ENCODE measurements around the gene TP53INP2.

Gene TP53INP2

DNA sequence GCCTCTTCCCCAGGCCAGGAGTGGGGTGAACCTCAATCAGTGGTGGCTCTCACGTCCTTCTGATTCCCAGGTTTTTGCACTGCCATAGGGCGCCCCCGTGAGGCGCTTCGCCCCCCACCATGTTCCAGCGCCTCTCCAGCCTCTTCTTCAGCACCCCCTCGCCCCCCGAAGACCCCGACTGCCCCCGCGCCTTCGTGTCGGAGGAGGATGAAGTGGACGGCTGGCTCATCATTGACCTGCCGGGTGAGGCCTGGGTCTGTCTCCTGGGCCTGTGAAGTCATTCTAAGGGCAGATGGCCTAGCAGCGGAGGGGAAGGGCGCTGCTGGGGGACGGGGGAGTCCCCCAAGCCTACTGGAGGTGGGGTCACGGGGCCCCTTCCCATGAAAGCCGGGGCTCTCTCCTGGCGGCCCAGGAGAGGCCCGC lies 4.5 kb downstream of the TP53INP2 start:
- H3K27ac ChIP-seq, result peak overlapping the region; percentile 91
- no peaks in the 10 kb centered on the region for H3K27me3 ChIP-seq (ENCODE audit: insufficient read depth, low read depth, severe bottlenecking)
- H3K4me3 ChIP-seq (ENCODE audit: low read depth, low read length), result peak overlapping the region; percentile 71
- H3K36me3 ChIP-seq, result peaks cover 16% of the 10 kb centered on the region
- no peaks in the 10 kb centered on the region for H3K9me3 ChIP-seq (ENCODE audit: severe bottlenecking)
- TF ChIP-seq, protein P1, sequence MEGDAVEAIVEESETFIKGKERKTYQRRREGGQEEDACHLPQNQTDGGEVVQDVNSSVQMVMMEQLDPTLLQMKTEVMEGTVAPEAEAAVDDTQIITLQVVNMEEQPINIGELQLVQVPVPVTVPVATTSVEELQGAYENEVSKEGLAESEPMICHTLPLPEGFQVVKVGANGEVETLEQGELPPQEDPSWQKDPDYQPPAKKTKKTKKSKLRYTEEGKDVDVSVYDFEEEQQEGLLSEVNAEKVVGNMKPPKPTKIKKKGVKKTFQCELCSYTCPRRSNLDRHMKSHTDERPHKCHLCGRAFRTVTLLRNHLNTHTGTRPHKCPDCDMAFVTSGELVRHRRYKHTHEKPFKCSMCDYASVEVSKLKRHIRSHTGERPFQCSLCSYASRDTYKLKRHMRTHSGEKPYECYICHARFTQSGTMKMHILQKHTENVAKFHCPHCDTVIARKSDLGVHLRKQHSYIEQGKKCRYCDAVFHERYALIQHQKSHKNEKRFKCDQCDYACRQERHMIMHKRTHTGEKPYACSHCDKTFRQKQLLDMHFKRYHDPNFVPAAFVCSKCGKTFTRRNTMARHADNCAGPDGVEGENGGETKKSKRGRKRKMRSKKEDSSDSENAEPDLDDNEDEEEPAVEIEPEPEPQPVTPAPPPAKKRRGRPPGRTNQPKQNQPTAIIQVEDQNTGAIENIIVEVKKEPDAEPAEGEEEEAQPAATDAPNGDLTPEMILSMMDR (IDR thresholded peaks at IDR 0.05; ENCODE audit: low read depth, low read length), result peak; percentile 74
- peak; percentile 73 for DNase-seq

DNA sequence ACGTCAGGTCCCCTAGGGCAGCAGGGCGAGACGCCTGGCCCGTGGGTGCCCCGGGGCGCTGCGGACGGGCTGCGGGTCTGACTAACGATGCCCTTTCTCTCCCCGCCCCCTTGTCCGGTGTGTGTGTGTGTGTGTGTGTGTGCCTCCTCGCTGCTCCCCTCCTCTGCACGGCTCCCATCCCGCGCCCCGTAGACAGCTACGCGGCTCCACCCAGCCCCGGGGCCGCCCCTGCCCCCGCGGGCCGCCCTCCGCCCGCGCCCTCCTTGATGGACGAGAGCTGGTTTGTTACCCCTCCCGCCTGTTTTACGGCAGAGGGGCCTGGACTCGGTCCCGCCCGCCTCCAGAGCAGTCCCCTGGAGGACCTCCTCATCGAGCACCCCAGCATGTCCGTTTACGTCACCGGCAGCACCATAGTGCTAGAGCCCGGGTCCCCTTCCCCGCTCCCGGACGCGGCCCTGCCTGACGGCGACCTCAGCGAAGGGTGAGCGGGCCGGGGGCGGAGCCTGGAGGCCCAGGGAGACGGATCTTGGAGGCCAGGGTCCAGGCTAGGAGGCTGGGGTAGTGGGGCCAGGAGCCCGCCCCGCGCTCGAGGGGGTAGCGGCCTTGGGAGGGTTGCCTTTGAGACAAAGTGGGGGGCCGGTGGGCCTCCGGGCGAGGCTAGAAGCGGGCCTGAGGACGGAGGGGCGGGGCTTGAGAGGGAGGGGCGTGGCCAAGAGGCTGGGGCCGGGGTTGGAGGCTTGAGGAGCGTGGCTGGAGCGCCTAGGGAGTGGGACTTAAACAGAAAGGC lies 5.1 kb downstream of the TP53INP2 start:
- H3K9me3 ChIP-seq (ENCODE audit: severe bottlenecking), result no peaks in the 10 kb centered on the region
- peak overlapping the region; percentile 91 for H3K27ac ChIP-seq
- peaks cover 18% of the 10 kb centered on the region for H3K36me3 ChIP-seq
- H3K4me3 ChIP-seq (ENCODE audit: low read depth, low read length), result peak overlapping the region; percentile 71
- TF ChIP-seq, protein P1 (IDR thresholded peaks at IDR 0.05; ENCODE audit: low read depth, low read length), result no peak; the same call in 1 of the 2 replicates
- no peaks in the 10 kb centered on the region for H3K27me3 ChIP-seq (ENCODE audit: insufficient read depth, low read depth, severe bottlenecking)
- DNase-seq, result peak; percentile 88

DNA sequence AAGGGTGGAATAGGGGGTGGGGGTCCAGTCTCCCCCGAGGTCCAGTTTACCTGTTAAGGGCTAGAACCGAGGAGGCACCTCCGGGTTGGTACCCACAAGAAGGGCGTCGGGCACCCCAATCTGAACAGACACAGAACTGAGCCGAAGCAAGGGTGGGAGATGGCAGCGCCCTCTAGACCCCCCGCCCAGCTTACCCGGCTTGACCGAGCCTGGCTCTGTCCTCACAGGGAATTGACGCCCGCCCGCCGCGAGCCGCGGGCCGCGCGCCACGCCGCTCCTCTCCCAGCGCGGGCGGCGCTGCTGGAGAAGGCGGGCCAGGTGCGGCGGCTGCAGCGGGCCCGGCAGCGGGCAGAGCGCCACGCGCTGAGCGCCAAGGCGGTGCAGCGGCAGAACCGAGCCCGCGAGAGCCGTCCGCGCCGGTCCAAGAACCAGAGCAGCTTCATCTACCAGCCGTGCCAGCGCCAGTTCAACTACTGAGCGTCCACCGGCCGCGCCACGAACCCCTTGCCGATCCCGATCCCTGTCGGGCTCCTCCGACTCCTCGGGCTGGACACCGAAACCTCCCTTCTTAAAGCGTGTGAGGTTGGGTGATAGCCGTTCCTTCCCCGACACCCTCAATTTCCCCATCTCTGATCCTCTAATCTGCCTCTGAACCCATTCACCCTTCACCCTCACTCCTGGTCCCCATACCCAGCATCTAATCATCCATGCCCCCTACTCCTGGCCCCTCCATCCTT lies 5.9 kb downstream of the TP53INP2 start:
- peak; percentile 78 for DNase-seq
- Histone ChIP-seq H3K27me3 (ENCODE audit: insufficient read depth, low read depth, severe bottlenecking) (no peaks in the 10 kb centered on the region), H3K27ac (peak overlapping the region; percentile 91), H3K36me3 (peaks cover 23% of the 10 kb centered on the region), H3K9me3 (ENCODE audit: severe bottlenecking) (no peaks in the 10 kb centered on the region), H3K4me3 (ENCODE audit: low read depth, low read length) (peak overlapping the region; percentile 71)
- TF ChIP-seq, protein P1 (IDR thresholded peaks at IDR 0.05; ENCODE audit: low read depth, low read length), result peak; percentile 44

DNA sequence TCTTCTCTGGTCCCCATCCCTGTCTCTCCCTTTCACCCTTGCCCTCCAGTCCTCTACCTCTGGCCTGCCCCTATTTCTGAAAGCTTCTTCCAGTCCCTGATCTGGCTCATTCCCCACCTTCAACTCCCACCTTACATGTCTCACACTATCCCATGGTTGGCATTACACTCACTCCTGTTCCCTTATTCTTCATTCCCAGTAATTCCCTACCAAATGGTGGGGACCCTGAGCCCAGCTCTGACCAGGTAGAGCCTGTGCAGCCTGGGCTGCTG lies 6.4 kb downstream of the TP53INP2 start:
- Histone ChIP-seq H3K27ac (no peak overlapping the region; the same call in 1 of the 2 replicates), H3K4me3 (ENCODE audit: low read depth, low read length) (peak overlapping the region; percentile 71), H3K36me3 (peaks cover 23% of the 10 kb centered on the region), H3K27me3 (ENCODE audit: insufficient read depth, low read depth, severe bottlenecking) (no peaks in the 10 kb centered on the region), H3K9me3 (ENCODE audit: severe bottlenecking) (no peaks in the 10 kb centered on the region)
- no peak for DNase-seq
- TF ChIP-seq, protein P1 (IDR thresholded peaks at IDR 0.05; ENCODE audit: low read depth, low read length), result no peak

DNA sequence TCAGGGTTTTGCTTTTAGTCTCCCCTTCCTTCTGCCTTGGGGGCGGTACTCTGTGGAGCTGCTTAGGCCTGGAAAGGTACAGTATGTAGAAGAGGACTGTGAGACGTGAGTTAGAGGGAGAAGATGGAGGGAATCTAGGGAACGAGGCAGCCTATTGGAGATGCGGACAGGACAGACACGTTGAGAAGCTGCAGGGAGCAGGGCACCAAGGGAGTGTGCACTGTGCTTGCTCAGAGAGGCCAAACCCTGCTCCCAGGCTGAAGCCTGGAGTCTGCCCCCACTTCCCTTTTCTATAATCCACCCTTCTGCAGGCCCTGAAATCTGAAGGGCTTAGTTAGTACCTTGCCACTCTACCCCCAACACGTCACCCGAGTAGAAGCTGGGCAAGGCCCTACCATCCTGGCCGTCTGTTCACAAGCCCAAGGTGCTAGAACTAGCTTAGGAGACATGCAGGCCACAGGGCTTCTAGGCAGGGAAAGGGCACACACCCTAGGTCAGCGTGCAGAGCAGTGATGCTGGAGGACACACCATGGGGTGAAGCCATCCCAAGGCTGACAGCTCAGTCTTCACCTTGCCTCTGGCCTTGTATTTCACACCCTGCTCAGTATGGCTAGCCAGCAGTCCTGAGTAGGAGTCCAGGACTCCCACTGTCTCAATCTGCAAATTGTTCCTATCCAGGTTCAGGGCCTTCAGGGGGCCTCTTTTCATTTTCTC lies 6.9 kb downstream of the TP53INP2 start:
- DNase-seq, result no peak
- H3K4me3 ChIP-seq (ENCODE audit: low read depth, low read length), result no peak overlapping the region
- H3K27ac ChIP-seq, result no peak overlapping the region
- TF ChIP-seq, protein P1 (IDR thresholded peaks at IDR 0.05; ENCODE audit: low read depth, low read length), result no peak
- no peaks in the 10 kb centered on the region for H3K27me3 ChIP-seq (ENCODE audit: insufficient read depth, low read depth, severe bottlenecking)
- H3K36me3 ChIP-seq, result peaks cover 23% of the 10 kb centered on the region
- no peaks in the 10 kb centered on the region for H3K9me3 ChIP-seq (ENCODE audit: severe bottlenecking)
